HepG2 (cell line): ENCODE data around the gene UAP1L1. TPM values are rescaled to one million over a fixed set of nuclear protein-coding genes. Genes with fewer than 3 reads are reported as not detected.

ENCODE experiments used
- AKAP8 ChIP-seq: sonication (generic); formaldehyde crosslinking; IDR thresholded peaks from 2 replicates; pipeline ENCODE4 v1.5.1; 2020; ENCODE audit warnings: mild to moderate bottlenecking, missing genetic modification reagents
- CCDC6 ChIP-seq: sonication (generic); formaldehyde crosslinking; IDR thresholded peaks from 2 replicates; pipeline ENCODE4 v1.8.1; 2022; ENCODE audit warnings: mild to moderate bottlenecking, missing genetic modification reagents, moderate library complexity
- CENPT ChIP-seq: sonication (generic); formaldehyde crosslinking; IDR thresholded peaks from 2 replicates; pipeline ENCODE4 v1.8.0; 2022; ENCODE audit warnings: low read depth, mild to moderate bottlenecking, moderate library complexity, missing genetic modification reagents
- CREM ChIP-seq, 2 experiments: sonication (generic) in 1 of 2; formaldehyde crosslinking in 1 of 2; IDR thresholded peaks; 2 replicates each; pipeline versions ENCODE4 v1.4.0 to v1.6.1; 2016 to 2020; ENCODE audit warnings: antibody characterized with exemption in 1 of 2, mild to moderate bottlenecking in 1 of 2, missing genetic modification reagents in 1 of 2
- DNMT3B ChIP-seq: conservative IDR thresholded peaks from 2 replicates; pipeline ENCODE4 v1.6.1; 2016; ENCODE audit warnings: missing biosample characterization, control low read depth
- FOXO4 ChIP-seq: sonication (generic); formaldehyde crosslinking; conservative IDR thresholded peaks from 2 replicates; pipeline ENCODE4 v1.8.1; 2023; ENCODE audit warnings: missing genetic modification reagents
- GLI4 ChIP-seq: sonication (generic); formaldehyde crosslinking; IDR thresholded peaks from 2 replicates; pipeline ENCODE4 v1.5.1; 2020; ENCODE audit warnings: missing genetic modification reagents, mild to moderate bottlenecking, moderate library complexity, borderline replicate concordance
- KLF15 ChIP-seq: sonication (generic); formaldehyde crosslinking; IDR thresholded peaks from 2 replicates; pipeline ENCODE4 v1.8.1; 2023; ENCODE audit warnings: borderline replicate concordance, mild to moderate bottlenecking, inconsistent platforms, missing genetic modification reagents, mixed read lengths
- RFX3 ChIP-seq: IDR thresholded peaks from 2 replicates; pipeline ENCODE4 v1.6.1; 2016; ENCODE audit warnings: missing biosample characterization, missing genetic modification reagents
- XBP1 ChIP-seq: sonication (generic); formaldehyde crosslinking; IDR thresholded peaks from 2 replicates; pipeline ENCODE4 v1.5.0; 2020; ENCODE audit warnings: missing genetic modification reagents
- ZBTB46 ChIP-seq: sonication (generic); formaldehyde crosslinking; IDR thresholded peaks from 2 replicates; pipeline ENCODE4 v1.4.0; 2020; ENCODE audit warnings: mild to moderate bottlenecking, missing genetic modification reagents, borderline replicate concordance
- ZNF101 ChIP-seq: sonication (generic); formaldehyde crosslinking; IDR thresholded peaks from 2 replicates; pipeline ENCODE4 v1.4.0; 2020; ENCODE audit warnings: mild to moderate bottlenecking, low read depth, missing genetic modification reagents, borderline replicate concordance
- ZNF224 ChIP-seq: sonication (generic); formaldehyde crosslinking; IDR thresholded peaks from 2 replicates; pipeline ENCODE4 v1.5.0; 2020; ENCODE audit warnings: mild to moderate bottlenecking, missing genetic modification reagents
- ZNF260 ChIP-seq: sonication (generic); formaldehyde crosslinking; IDR thresholded peaks from 2 replicates; pipeline ENCODE4 v1.4.0; 2020; ENCODE audit warnings: missing genetic modification reagents, low read depth, mild to moderate bottlenecking, borderline replicate concordance
- ZNF30 ChIP-seq: sonication (generic); formaldehyde crosslinking; IDR thresholded peaks from 2 replicates; pipeline ENCODE4 v1.5.0; 2020; ENCODE audit warnings: mild to moderate bottlenecking, missing genetic modification reagents
- ZNF317 ChIP-seq: sonication (generic); formaldehyde crosslinking; IDR thresholded peaks from 2 replicates; pipeline ENCODE4 v1.5.0; 2020; ENCODE audit warnings: mild to moderate bottlenecking, missing genetic modification reagents
- ZNF44 ChIP-seq: sonication (generic); formaldehyde crosslinking; IDR thresholded peaks from 2 replicates; pipeline ENCODE4 v1.5.1; 2020; ENCODE audit warnings: mild to moderate bottlenecking, missing genetic modification reagents
- ZNF451 ChIP-seq: sonication (generic); formaldehyde crosslinking; IDR thresholded peaks from 2 replicates; pipeline ENCODE4 v1.5.0; 2020; ENCODE audit warnings: mild to moderate bottlenecking, missing genetic modification reagents
- ZSCAN29 ChIP-seq: sonication (generic); formaldehyde crosslinking; conservative IDR thresholded peaks from 2 replicates; pipeline ENCODE4 v1.4.0; 2020; ENCODE audit warnings: mild to moderate bottlenecking, missing genetic modification reagents
- polyA plus RNA-seq, 8 experiments: library from polyadenylated mRNA; depleted of rRNA in 3 of 8; stranded (reverse) in 7 of 8; unstranded in 1 of 8; fragments of >200 nt; fragmentation: Illumina TruSeq in 4 of 8; extraction: Trizol in 4 of 8; gene quantifications; 2 replicates each; pipeline versions ENCODE4 v1.2.1 to v1.2.3, GENCODE V29; 2011 to 2016; ENCODE audit warnings: low read depth in 4 of 8, missing spikeins in 1 of 8, mixed read lengths in 1 of 8; ENCODE audit not compliant: insufficient read depth in 1 of 8
- total RNA-seq, 5 experiments: library from RNA; depleted of rRNA; stranded (reverse); fragments of >200 nt; fragmentation: Illumina TruSeq; extraction: Trizol; gene quantifications; 2 replicates each; pipeline ENCODE4 v1.2.3, GENCODE V29; 2016; ENCODE audit warnings: low read depth in 1 of 5
- TF ChIP-seq, protein P1 (sequence below): sonication (generic); formaldehyde crosslinking; IDR thresholded peaks from 2 replicates; pipeline ENCODE4 v1.4.0; 2020; ENCODE audit warnings: missing genetic modification reagents
- TF ChIP-seq, protein P2 (sequence below): sonication (generic); formaldehyde crosslinking; IDR thresholded peaks from 2 replicates; pipeline ENCODE4 v1.4.0; 2020; ENCODE audit warnings: missing genetic modification reagents

The UAP1L1 gene
- total and polyA plus RNA-seq, 2 of the 13 experiments (the other 11 are each of a cell fraction or from before 2014, with no cell fraction given) = 5.4 to 6.4 TPM

DNA sequence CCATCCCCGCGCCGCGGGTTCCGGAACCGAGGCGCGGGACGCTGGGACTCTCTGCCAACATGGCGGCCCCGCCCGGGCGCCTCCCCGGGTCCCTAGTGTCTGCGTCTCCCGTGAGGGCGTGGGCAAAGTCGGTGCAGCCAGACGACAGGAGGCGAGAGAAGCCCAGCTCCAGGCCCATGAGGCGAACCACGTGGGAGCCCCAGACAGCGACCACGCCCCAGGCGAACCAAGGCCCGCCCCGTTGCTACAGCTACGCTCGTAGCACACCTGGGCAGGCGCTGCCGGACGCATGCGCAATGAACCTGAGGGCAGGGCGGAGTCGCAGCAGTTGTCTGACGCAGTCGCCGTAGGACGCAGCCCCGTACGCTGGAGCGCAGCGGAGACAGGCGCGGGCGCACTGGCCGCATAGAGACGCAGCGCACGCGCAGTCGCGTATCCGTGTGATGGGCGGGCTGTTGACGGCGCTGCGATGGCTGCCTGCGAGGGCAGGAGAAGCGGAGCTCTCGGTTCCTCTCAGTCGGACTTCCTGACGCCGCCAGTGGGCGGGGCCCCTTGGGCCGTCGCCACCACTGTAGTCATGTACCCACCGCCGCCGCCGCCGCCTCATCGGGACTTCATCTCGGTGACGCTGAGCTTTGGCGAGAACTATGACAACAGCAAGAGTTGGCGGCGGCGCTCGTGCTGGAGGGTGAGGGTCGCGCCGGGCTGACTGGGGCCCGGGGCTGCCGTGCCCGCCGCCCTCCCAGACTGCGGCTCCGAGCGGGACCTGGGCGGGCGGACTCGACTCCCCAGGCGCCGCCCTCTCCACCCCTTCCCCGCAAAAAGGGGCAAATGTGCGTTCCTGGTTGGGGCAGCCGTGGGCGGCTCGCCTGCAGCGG, 9.5 kb downstream of the UAP1L1 start, which contains the start of gene MAN1B1 (continued):
- TF ChIP-seq, protein P1, sequence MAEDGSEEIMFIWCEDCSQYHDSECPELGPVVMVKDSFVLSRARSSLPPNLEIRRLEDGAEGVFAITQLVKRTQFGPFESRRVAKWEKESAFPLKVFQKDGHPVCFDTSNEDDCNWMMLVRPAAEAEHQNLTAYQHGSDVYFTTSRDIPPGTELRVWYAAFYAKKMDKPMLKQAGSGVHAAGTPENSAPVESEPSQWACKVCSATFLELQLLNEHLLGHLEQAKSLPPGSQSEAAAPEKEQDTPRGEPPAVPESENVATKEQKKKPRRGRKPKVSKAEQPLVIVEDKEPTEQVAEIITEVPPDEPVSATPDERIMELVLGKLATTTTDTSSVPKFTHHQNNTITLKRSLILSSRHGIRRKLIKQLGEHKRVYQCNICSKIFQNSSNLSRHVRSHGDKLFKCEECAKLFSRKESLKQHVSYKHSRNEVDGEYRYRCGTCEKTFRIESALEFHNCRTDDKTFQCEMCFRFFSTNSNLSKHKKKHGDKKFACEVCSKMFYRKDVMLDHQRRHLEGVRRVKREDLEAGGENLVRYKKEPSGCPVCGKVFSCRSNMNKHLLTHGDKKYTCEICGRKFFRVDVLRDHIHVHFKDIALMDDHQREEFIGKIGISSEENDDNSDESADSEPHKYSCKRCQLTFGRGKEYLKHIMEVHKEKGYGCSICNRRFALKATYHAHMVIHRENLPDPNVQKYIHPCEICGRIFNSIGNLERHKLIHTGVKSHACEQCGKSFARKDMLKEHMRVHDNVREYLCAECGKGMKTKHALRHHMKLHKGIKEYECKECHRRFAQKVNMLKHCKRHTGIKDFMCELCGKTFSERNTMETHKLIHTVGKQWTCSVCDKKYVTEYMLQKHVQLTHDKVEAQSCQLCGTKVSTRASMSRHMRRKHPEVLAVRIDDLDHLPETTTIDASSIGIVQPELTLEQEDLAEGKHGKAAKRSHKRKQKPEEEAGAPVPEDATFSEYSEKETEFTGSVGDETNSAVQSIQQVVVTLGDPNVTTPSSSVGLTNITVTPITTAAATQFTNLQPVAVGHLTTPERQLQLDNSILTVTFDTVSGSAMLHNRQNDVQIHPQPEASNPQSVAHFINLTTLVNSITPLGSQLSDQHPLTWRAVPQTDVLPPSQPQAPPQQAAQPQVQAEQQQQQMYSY (CRISPR knock-in tag) = no peak
- peak; percentile 47; the same call in 1 of the 2 replicates for TF ChIP-seq ZNF317
- no peak for TF ChIP-seq ZBTB46
- no peak for TF ChIP-seq ZSCAN29 (CRISPR knock-in tag)
- TF ChIP-seq RFX3 = peak; percentile 80
- TF ChIP-seq KLF15 = peak; percentile 26; the same call in 1 of the 2 replicates
- TF ChIP-seq ZNF44 (CRISPR knock-in tag) = 0 out of 2 replicates have a peak, but pooled peaks have one; percentile 65
- TF ChIP-seq GLI4 (CRISPR knock-in tag) = 0 out of 2 replicates have a peak, but pooled peaks have one; percentile 29
- TF ChIP-seq CCDC6 = 0 out of 2 replicates have a peak, but pooled peaks have one; percentile 15
- TF ChIP-seq, protein P2, sequence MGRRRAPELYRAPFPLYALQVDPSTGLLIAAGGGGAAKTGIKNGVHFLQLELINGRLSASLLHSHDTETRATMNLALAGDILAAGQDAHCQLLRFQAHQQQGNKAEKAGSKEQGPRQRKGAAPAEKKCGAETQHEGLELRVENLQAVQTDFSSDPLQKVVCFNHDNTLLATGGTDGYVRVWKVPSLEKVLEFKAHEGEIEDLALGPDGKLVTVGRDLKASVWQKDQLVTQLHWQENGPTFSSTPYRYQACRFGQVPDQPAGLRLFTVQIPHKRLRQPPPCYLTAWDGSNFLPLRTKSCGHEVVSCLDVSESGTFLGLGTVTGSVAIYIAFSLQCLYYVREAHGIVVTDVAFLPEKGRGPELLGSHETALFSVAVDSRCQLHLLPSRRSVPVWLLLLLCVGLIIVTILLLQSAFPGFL (CRISPR knock-in tag) = no peak
- TF ChIP-seq AKAP8 (CRISPR knock-in tag) = no peak
- TF ChIP-seq ZNF30 = no peak
- peak; percentile 44; the same call in 1 of the 2 replicates for TF ChIP-seq CREM (IDR thresholded peaks at IDR 0.05)
- no peak for TF ChIP-seq CREM (CRISPR knock-in tag; IDR thresholded peaks at IDR 0.05)
- no peak for TF ChIP-seq XBP1 (CRISPR knock-in tag)
- no peak for TF ChIP-seq ZNF101
- no peak for TF ChIP-seq CENPT
- no peak for TF ChIP-seq ZNF260 (CRISPR knock-in tag)
- 0 out of 2 replicates have a peak, but pooled peaks have one; percentile 38 for TF ChIP-seq DNMT3B (CRISPR knock-in tag)
- TF ChIP-seq ZNF451 = peak; percentile 48; the same call in 1 of the 2 replicates
- no peak for TF ChIP-seq ZNF224
- no peak for TF ChIP-seq FOXO4 (CRISPR knock-in tag)
